Esophagus muscularis mucosa (tissue), 4 donors: ENCODE data around the gene FNDC1. TPM values are rescaled to one million over a fixed set of nuclear protein-coding genes. Genes with fewer than 3 reads are reported as not detected.

ENCODE experiments used
- DNase-seq: peaks from one replicate; pipeline ENCODE4 v3.0.0-alpha.2; 2017; ENCODE audit errors: extremely low spot score
- H3K27ac ChIP-seq, 4 donors: fragments of 200-600 bp; sonication (generic); replicated peaks in 1 of 4; 1 replicate in 3 of 4; 2 replicates in 1 of 4; pipeline ENCODE4 v1.5.1; 2016 to 2019; ENCODE audit warnings: mild to moderate bottlenecking in 1 of 4
- H3K27me3 ChIP-seq, 4 donors: fragments of 200-600 bp; sonication (generic); one replicate each; pipeline versions ENCODE4 v1.5.1 to v1.6.0; 2016 to 2019
- H3K36me3 ChIP-seq, 4 donors: fragments of 200-600 bp; sonication (generic); one replicate each; pipeline ENCODE4 v1.5.1; 2016 to 2019
- H3K4me1 ChIP-seq, 4 donors: fragments of 200-600 bp; sonication (generic); one replicate each; pipeline ENCODE4 v1.5.1; 2016 to 2019
- H3K4me3 ChIP-seq, 4 donors: fragments of 200-600 bp; sonication (generic); 1 replicate in 2 of 4; 2 replicates in 2 of 4; pipeline ENCODE4 v1.5.1; 2016 to 2019; ENCODE audit warnings: mild to moderate bottlenecking in 4 of 4, moderate library complexity in 1 of 4
- H3K9me3 ChIP-seq, 4 donors: fragments of 200-600 bp; sonication (generic); 1 replicate in 3 of 4; 2 replicates in 1 of 4; pipeline ENCODE4 v1.5.1; 2016 to 2019
- EP300 ChIP-seq: sonication (generic); formaldehyde crosslinking; IDR thresholded peaks from one replicate; pipeline ENCODE4 v1.6.1; 2017; ENCODE audit warnings: antibody characterized with exemption
- POLR2A ChIP-seq: fragments of 450-650 bp; IDR thresholded peaks from one replicate; pipeline ENCODE4 v1.6.1; 2017; ENCODE audit warnings: antibody characterized with exemption, moderate library complexity, mild to moderate bottlenecking, low read depth
- POLR2AphosphoS5 ChIP-seq, 2 donors: sonication (generic); formaldehyde crosslinking; IDR thresholded peaks; one replicate each; pipeline ENCODE4 v1.6.1; 2017; ENCODE audit warnings: antibody characterized with exemption in 2 of 2
- WGBS: methylation state at CpG from one replicate; pipeline ENCODE4 v1.1.5; 2018; 5-methylcytosine and 5-hydroxymethylcytosine counted together
- intact Hi-C: fragments of 100-400 bp; cut with DNase I; formaldehyde crosslinking; loops from one replicate; pipeline ENCODE4 v1.15.1; 2023
- total RNA-seq, 4 donors: library from RNA; depleted of rRNA; stranded (reverse); fragments of >200 nt; gene quantifications; one replicate each; pipeline versions ENCODE4 v1.1.0 to v1.2.1, GENCODE V29; 2016
- TF ChIP-seq, protein P1 (sequence below), 3 experiments: fragments of 200-600 bp in 2 of 3; fragments of 450-650 bp in 1 of 3; sonication (generic) in 2 of 3; IDR thresholded peaks; one replicate each; pipeline ENCODE4 v1.5.1; 2017 to 2019; ENCODE audit warnings: antibody characterized with exemption in 3 of 3, mild to moderate bottlenecking in 2 of 3, moderate library complexity in 1 of 3

Gene FNDC1
- total RNA-seq, 4 donors from 2014 or later = 0.84 to 11.2 (median 2.7) TPM

DNA sequence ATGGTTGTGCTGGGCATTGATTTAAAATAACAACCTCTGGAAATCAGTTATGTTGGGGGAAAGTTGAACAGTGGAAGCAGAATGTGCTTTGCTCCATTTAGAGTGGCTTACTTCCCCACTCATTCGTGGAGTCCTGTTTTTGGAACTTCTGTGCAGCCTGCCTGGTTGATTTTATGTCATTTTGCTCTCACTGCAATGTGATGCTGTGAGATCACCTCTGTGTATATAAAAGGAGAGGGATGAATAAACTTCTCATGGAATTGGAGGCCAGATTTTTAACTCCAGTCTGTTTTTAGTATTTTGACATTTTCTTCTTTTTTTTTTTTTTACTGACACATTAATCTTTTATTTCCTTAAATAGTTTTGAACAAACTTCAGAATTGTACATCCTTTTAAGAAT lies 139.0 kb downstream of the FNDC1 start:
- no peaks in the 10 kb centered on the region for H3K36me3 ChIP-seq
- H3K9me3 ChIP-seq = no peaks in the 10 kb centered on the region
- H3K4me1 ChIP-seq = peaks cover 0 to 46% (median 33%) of the 10 kb centered on the region in 4 donors
- no peaks in the 10 kb centered on the region for H3K27me3 ChIP-seq
- TF ChIP-seq POLR2A = no peak
- no peak for TF ChIP-seq EP300
- no peak for TF ChIP-seq POLR2AphosphoS5 (IDR thresholded peaks at IDR 0.05)
- TF ChIP-seq, protein P1, sequence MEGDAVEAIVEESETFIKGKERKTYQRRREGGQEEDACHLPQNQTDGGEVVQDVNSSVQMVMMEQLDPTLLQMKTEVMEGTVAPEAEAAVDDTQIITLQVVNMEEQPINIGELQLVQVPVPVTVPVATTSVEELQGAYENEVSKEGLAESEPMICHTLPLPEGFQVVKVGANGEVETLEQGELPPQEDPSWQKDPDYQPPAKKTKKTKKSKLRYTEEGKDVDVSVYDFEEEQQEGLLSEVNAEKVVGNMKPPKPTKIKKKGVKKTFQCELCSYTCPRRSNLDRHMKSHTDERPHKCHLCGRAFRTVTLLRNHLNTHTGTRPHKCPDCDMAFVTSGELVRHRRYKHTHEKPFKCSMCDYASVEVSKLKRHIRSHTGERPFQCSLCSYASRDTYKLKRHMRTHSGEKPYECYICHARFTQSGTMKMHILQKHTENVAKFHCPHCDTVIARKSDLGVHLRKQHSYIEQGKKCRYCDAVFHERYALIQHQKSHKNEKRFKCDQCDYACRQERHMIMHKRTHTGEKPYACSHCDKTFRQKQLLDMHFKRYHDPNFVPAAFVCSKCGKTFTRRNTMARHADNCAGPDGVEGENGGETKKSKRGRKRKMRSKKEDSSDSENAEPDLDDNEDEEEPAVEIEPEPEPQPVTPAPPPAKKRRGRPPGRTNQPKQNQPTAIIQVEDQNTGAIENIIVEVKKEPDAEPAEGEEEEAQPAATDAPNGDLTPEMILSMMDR (IDR thresholded peaks at IDR 0.05) = no peak
- no peak for DNase-seq
- H3K4me3 ChIP-seq = no peak overlapping the region
- intact Hi-C loops = no loop called here
- 17% methylated on average over 1 of the region's 1 CpG for WGBS
- H3K27ac ChIP-seq = peak overlapping the region in 1 of 4 donors; percentile 13

DNA sequence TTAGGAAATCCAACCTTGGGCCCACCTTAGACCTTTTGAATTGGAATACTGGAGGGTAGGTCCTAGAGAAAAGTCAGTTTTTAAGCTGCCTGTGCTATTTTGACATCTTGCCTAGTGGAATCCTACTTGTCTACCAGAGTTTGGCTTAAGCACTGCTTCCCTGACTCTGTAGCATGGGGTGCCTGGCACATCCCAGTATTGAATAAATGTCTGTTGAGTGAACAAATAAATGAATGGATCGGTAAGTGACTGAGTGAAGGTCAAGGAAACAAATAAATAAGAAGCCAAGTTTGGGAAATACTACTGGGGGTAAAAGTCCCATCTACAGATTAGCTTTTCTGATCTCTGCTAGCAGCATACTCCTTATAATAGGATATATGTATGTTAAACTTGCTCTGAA lies 140.5 kb downstream of the FNDC1 start:
- peaks cover 0 to 46% (median 34%) of the 10 kb centered on the region in 4 donors for H3K4me1 ChIP-seq
- intact Hi-C loops = no loop called here
- no peaks in the 10 kb centered on the region for H3K27me3 ChIP-seq
- WGBS = 100% methylated on average over 1 of the region's 1 CpG
- H3K9me3 ChIP-seq = no peaks in the 10 kb centered on the region
- no peak overlapping the region for H3K4me3 ChIP-seq
- peak; percentile 29 for DNase-seq
- TF ChIP-seq EP300 (no peak), POLR2A (no peak), POLR2AphosphoS5 (IDR thresholded peaks at IDR 0.05) (no peak)
- TF ChIP-seq, protein P1 (IDR thresholded peaks at IDR 0.05) = no peak
- no peak overlapping the region for H3K27ac ChIP-seq
- H3K36me3 ChIP-seq = no peaks in the 10 kb centered on the region

DNA sequence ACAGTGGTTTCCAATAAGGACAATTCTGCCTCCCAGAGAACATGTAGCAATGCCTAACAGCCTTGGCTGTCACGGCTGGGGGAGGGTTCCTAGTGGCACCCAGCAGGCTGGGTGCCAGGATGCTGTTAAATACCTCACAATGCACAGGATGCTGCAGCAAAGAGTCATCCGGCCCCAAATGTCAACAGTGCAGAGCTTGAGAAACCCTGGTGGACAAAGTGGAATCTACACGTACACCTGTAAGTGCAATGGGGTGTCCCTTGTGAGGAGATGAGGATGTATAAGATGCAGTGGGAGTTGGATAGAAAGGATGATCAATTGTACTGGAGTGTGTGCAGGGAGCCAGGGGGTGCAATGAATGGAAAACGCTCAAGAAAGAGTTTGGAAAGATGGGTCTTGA lies 142.4 kb downstream of the FNDC1 start:
- intact Hi-C loops = no loop called here
- H3K36me3 ChIP-seq = no peaks in the 10 kb centered on the region
- 86% methylated on average over 4 of the region's 4 CpGs for WGBS
- no peaks in the 10 kb centered on the region for H3K9me3 ChIP-seq
- no peak for TF ChIP-seq EP300
- TF ChIP-seq, protein P1 (IDR thresholded peaks at IDR 0.05) = peak in 1 of 3 experiments; percentile 26
- TF ChIP-seq POLR2A = no peak
- TF ChIP-seq POLR2AphosphoS5 (IDR thresholded peaks at IDR 0.05) = peak in 1 of 2 donors; percentile 27
- H3K4me3 ChIP-seq = no peak overlapping the region
- peak overlapping the region in 2 of 4 donors; percentile 2 to 20 for H3K27ac ChIP-seq
- peak; percentile 81 for DNase-seq
- peaks cover 0 to 41% (median 34%) of the 10 kb centered on the region in 4 donors for H3K4me1 ChIP-seq
- no peaks in the 10 kb centered on the region for H3K27me3 ChIP-seq

DNA sequence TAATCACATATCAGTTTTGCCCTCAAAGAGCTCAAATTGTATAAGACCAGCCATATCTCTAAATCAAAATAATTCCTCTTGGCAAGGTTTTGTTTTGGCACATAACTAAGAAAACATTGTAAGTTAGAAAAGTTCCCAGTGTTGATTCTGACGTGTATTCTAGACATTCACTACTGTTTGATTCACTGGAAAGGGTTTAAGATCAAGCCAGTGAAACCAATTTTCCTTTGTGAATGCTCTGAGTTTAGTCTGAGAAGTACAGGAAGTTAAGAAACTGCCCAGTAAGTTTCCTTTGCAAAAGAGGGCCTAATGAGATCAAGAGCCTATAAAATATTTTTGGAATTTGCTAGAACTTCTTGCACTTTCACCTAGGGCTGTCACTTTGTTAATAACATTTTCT lies 143.0 kb downstream of the FNDC1 start:
- DNase-seq = no peak
- no peak overlapping the region for H3K4me3 ChIP-seq
- no peaks in the 10 kb centered on the region for H3K36me3 ChIP-seq
- WGBS = 45% methylated on average over 1 of the region's 1 CpG
- no peaks in the 10 kb centered on the region for H3K27me3 ChIP-seq
- intact Hi-C loops = no loop called here
- peak overlapping the region in 3 of 4 donors; percentile 2 to 20 (median 19) for H3K27ac ChIP-seq
- TF ChIP-seq, protein P1 (IDR thresholded peaks at IDR 0.05) = no peak
- TF ChIP-seq EP300 (no peak), POLR2A (no peak), POLR2AphosphoS5 (IDR thresholded peaks at IDR 0.05) (no peak)
- peaks cover 0 to 41% (median 34%) of the 10 kb centered on the region in 4 donors for H3K4me1 ChIP-seq
- no peaks in the 10 kb centered on the region for H3K9me3 ChIP-seq

DNA sequence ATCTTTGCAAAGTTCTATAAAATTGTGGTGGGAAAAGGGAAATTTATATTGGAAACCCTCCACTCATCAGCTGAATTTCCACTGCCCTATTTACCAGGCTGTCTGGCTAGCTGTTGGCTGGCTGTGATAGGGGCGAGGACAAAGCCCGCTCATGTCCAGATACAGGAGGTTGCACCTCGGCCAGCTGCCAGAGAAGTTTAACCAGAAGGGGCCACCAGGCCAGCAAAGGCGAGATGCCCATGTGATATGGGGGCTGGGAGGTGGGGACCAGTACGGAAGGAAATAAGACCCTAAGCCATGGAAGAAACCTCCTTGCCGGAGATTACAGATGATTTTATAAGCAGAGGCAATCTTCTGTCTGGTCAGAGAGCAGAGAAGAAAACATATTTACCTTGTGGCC lies 143.8 kb downstream of the FNDC1 start:
- intact Hi-C loops = no loop called here

More for the DNA sequence above, 143.8 kb downstream of the FNDC1 start:
- Histone ChIP-seq H3K36me3 (no peaks in the 10 kb centered on the region), H3K4me1 (peaks cover 0 to 36% (median 27%) of the 10 kb centered on the region in 4 donors), H3K27me3 (no peaks in the 10 kb centered on the region), H3K9me3 (no peaks in the 10 kb centered on the region), H3K27ac (no peak overlapping the region), H3K4me3 (no peak overlapping the region)
- peak; percentile 82 for DNase-seq
- 87% methylated on average over 6 of the region's 6 CpGs for WGBS
- TF ChIP-seq POLR2A (no peak), POLR2AphosphoS5 (IDR thresholded peaks at IDR 0.05) (no peak), EP300 (no peak)
- TF ChIP-seq, protein P1 (IDR thresholded peaks at IDR 0.05) = no peak
